Urothelium cell line (cell line): Measurements from ENCODE around the gene LAMC1.
"Not testable (repeated sequence)": the region's sequence is repeated elsewhere in the genome, so short reads cannot be mapped to it uniquely, and the experiment has no call there.

ENCODE experiments used
- DNase-seq: peaks from one replicate; pipeline ENCODE4 v3.0.0; 2011; ENCODE audit warnings: low spot score, mixed read lengths
- FAIRE-seq: peaks from 2 replicates; lab custom pipeline; 2011; peaks lifted over from hg19 to GRCh38; lab: Jason Lieb, UNC

The LAMC1 gene

GRCh38 chr1:183040547-183040971 is 17.3 kb downstream of the LAMC1 start:
- no peak for DNase-seq
- no peak for FAIRE-seq

GRCh38 chr1:183043254-183043653 is 20.0 kb downstream of the LAMC1 start:
- DNase-seq (no peak), FAIRE-seq (no peak)

- FAIRE-seq (no peak), DNase-seq (no peak)
These were observed 20.9 kb downstream of the LAMC1 start for GRCh38 chr1:183043872-183044854.

- FAIRE-seq (no peak), DNase-seq (no peak)
These were observed 21.9 kb downstream of the LAMC1 start for GRCh38 chr1:183044893-183045649.

GRCh38 chr1:183048087-183049085 is 25.2 kb downstream of the LAMC1 start:
- DNase-seq, result no peak
- FAIRE-seq, result no peak

- FAIRE-seq, result no peak
- DNase-seq, result no peak
These were observed 28.3 kb downstream of the LAMC1 start for GRCh38 chr1:183051546-183051945.

GRCh38 chr1:183052861-183053260 is 29.6 kb downstream of the LAMC1 start:
- FAIRE-seq, result no peak

GRCh38 chr1:183058851-183059502 is 35.8 kb downstream of the LAMC1 start:
- no peak for DNase-seq
- no peak for FAIRE-seq

More at GRCh38 chr1:183052861-183053260, 29.6 kb downstream of the LAMC1 start:
- DNase-seq, result no peak

- DNase-seq, result no peak
- no peak for FAIRE-seq
These were observed 38.0 kb downstream of the LAMC1 start for GRCh38 chr1:183061194-183061593.

GRCh38 chr1:183063349-183063748 is 40.1 kb downstream of the LAMC1 start:
- no peak for FAIRE-seq
- no peak for DNase-seq

- no peak for FAIRE-seq
These were observed 42.0 kb downstream of the LAMC1 start for GRCh38 chr1:183065168-183065706.

GRCh38 chr1:183066432-183066831 is 43.2 kb downstream of the LAMC1 start:
- DNase-seq, FAIRE-seq: not testable (repeated sequence)

More at GRCh38 chr1:183065168-183065706, 42.0 kb downstream of the LAMC1 start:
- no peak for DNase-seq

GRCh38 chr1:183069562-183070216 is 46.5 kb downstream of the LAMC1 start:
- FAIRE-seq, result no peak
- no peak for DNase-seq

GRCh38 chr1:183070234-183070922 is 47.2 kb downstream of the LAMC1 start:
- no peak for FAIRE-seq

GRCh38 chr1:183070923-183071618 is 47.9 kb downstream of the LAMC1 start:
- FAIRE-seq, result no peak

More at GRCh38 chr1:183070234-183070922, 47.2 kb downstream of the LAMC1 start:
- peak; percentile 9 for DNase-seq

GRCh38 chr1:183072595-183072994 is 49.4 kb downstream of the LAMC1 start:
- not testable (repeated sequence) for DNase-seq, FAIRE-seq

More at GRCh38 chr1:183070923-183071618, 47.9 kb downstream of the LAMC1 start:
- peak; percentile 38 for DNase-seq

GRCh38 chr1:183073320-183073719 is 50.1 kb downstream of the LAMC1 start:
- FAIRE-seq (no peak), DNase-seq (no peak)

- DNase-seq, result no peak
- FAIRE-seq, result no peak
These were observed 51.0 kb downstream of the LAMC1 start for GRCh38 chr1:183074215-183074614.
